Upper lobe of left lung (tissue), 6 donors: ENCODE results near the gene RAB40B. TPM values are rescaled to one million over a fixed set of nuclear protein-coding genes. Genes with fewer than 3 reads are reported as not detected.

ENCODE experiments used
- ATAC-seq, 2 donors: fragments of 200-7000 bp; cut with Tn5 transposase; one replicate each; pipeline ENCODE4 v1.9.1; 2022; ENCODE audit warnings: mild to moderate bottlenecking in 2 of 2, moderate library complexity in 2 of 2; ENCODE audit not compliant: low FRiP score in 2 of 2
- DNase-seq, 2 donors: peaks; one replicate each; pipeline ENCODE4 v3.0.0-alpha.2; 2019 to 2020
- H3K27ac ChIP-seq, 4 donors: fragments of 200-600 bp; sonication (generic); one replicate each; pipeline ENCODE4 v1.5.1; 2016 to 2019
- H3K27me3 ChIP-seq, 4 donors: fragments of 200-600 bp; sonication (generic); one replicate each; pipeline ENCODE4 v1.5.1; 2017 to 2019
- H3K36me3 ChIP-seq, 4 donors: fragments of 200-600 bp; sonication (generic); one replicate each; pipeline ENCODE4 v1.5.1; 2016 to 2019
- H3K4me1 ChIP-seq, 4 donors: fragments of 200-600 bp; sonication (generic); one replicate each; pipeline ENCODE4 v1.5.1; 2018 to 2019
- H3K4me3 ChIP-seq, 4 donors: fragments of 200-600 bp; sonication (generic); one replicate each; pipeline ENCODE4 v1.5.1; 2017 to 2019; ENCODE audit warnings: mild to moderate bottlenecking in 2 of 4, moderate library complexity in 1 of 4
- H3K9me3 ChIP-seq, 4 donors: fragments of 200-600 bp; sonication (generic); one replicate each; pipeline ENCODE4 v1.5.1; 2018 to 2019
- CTCF ChIP-seq, 6 experiments: fragments of 450-650 bp in 4 of 6; fragments of 200-600 bp in 2 of 6; sonication (generic) in 2 of 6; IDR thresholded peaks; one replicate each; pipeline ENCODE4 v1.5.1; 2016 to 2019; ENCODE audit warnings: antibody characterized with exemption in 6 of 6
- EP300 ChIP-seq, 4 donors: sonication (generic); formaldehyde crosslinking; IDR thresholded peaks; one replicate each; pipeline ENCODE4 v1.5.1; 2017; ENCODE audit warnings: antibody characterized with exemption in 4 of 4, control low read depth in 2 of 4
- POLR2A ChIP-seq, 4 donors: fragments of 450-650 bp; IDR thresholded peaks; one replicate each; pipeline ENCODE4 v1.5.1; 2016 to 2017; ENCODE audit warnings: antibody characterized with exemption in 4 of 4, mild to moderate bottlenecking in 2 of 4
- POLR2AphosphoS5 ChIP-seq, 2 donors: sonication (generic); formaldehyde crosslinking; IDR thresholded peaks; one replicate each; pipeline ENCODE4 v1.5.1; 2017; ENCODE audit warnings: antibody characterized with exemption in 2 of 2
- WGBS, 2 donors: methylation state at CpG; one replicate each; pipeline ENCODE4 v1.1.5; 2017 to 2018; 5-methylcytosine and 5-hydroxymethylcytosine counted together
- total RNA-seq, 6 donors: library from RNA; depleted of rRNA in 4 of 6; stranded (reverse); fragments of >200 nt in 4 of 6; gene quantifications; one replicate each; pipeline versions ENCODE4 v1.1.0 to v1.2.1, GENCODE V29; 2016 to 2021
- donor health status: DM: no; HTN: no; CAD: no; lungs with moderate emphysema.
- donor health status: DM: no; HTN: yes; CAD: no; lungs with severe emphysema.

RAB40B gene
- total RNA-seq, 6 donors from 2014 or later: 7.8 to 23.7 (median 11.4) TPM

GRCh38 chr17:82687375-82687861 lies 11.1 kb downstream of the RAB40B start:
- H3K27ac ChIP-seq: no peak overlapping the region
- 78 to 84% methylated on average over 10 of the region's 10 CpGs for WGBS, 2 donors
- H3K4me1 ChIP-seq: no peaks in the 10 kb centered on the region
- TF ChIP-seq EP300 (IDR thresholded peaks at IDR 0.05) (no peak), CTCF (IDR thresholded peaks at IDR 0.05) (no peak), POLR2AphosphoS5 (IDR thresholded peaks at IDR 0.05) (no peak), POLR2A (IDR thresholded peaks at IDR 0.05) (no peak)
- no peak overlapping the region for H3K4me3 ChIP-seq
- ATAC-seq (no peak), DNase-seq (peak in 1 of 2 donors; percentile 21)
- no peaks in the 10 kb centered on the region for H3K27me3 ChIP-seq
- H3K36me3 ChIP-seq: peaks cover 0 to 3% (median 0%) of the 10 kb centered on the region in 4 donors
- no peaks in the 10 kb centered on the region for H3K9me3 ChIP-seq

GRCh38 chr17:82686366-82687324 lies 11.9 kb downstream of the RAB40B start:
- H3K4me3 ChIP-seq: no peak overlapping the region
- no peaks in the 10 kb centered on the region for H3K9me3 ChIP-seq
- H3K4me1 ChIP-seq: no peaks in the 10 kb centered on the region
- H3K27ac ChIP-seq: no peak overlapping the region
- H3K36me3 ChIP-seq: peaks cover 0 to 2% (median 0%) of the 10 kb centered on the region in 4 donors
- peak in 1 of 2 donors; percentile 43 for ATAC-seq
- TF ChIP-seq CTCF (IDR thresholded peaks at IDR 0.05) (no peak), POLR2A (IDR thresholded peaks at IDR 0.05) (no peak), EP300 (IDR thresholded peaks at IDR 0.05) (no peak), POLR2AphosphoS5 (IDR thresholded peaks at IDR 0.05) (no peak)
- WGBS, 2 donors: 91 to 93% methylated on average over 17 to 19 of the region's 19 CpGs
- DNase-seq: no peak
- H3K27me3 ChIP-seq: no peaks in the 10 kb centered on the region

DNA sequence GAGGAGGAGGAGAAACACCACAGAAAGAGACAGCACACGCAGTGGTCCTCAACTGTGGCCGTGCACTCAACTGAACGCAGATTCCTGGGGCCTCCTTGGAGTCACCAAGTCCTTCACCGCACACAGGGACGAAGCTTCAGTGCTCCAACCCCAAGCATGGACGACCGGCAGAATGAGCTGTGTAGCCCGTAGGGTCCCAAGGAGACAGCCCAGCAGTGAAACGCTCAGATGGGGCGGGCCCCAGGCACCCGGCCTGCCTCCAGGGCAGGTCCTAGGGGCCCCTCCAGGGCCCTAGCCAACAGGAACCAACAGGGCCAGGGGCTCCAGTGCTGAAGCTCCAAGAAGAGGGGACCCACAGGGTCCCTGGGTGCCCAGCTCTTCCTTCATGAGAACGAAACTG lies 13.2 kb downstream of the RAB40B start:
- Histone ChIP-seq H3K9me3 (peaks cover 0 to 5% (median 0%) of the 10 kb centered on the region in 4 donors), H3K36me3 (no peaks in the 10 kb centered on the region), H3K27ac (no peak overlapping the region), H3K27me3 (no peaks in the 10 kb centered on the region), H3K4me1 (no peaks in the 10 kb centered on the region), H3K4me3 (no peak overlapping the region)
- 88 to 98% methylated on average over 6 to 9 of the region's 12 CpGs for WGBS, 2 donors
- DNase-seq: no peak
- TF ChIP-seq EP300 (IDR thresholded peaks at IDR 0.05) (no peak), CTCF (IDR thresholded peaks at IDR 0.05) (no peak), POLR2A (IDR thresholded peaks at IDR 0.05) (no peak), POLR2AphosphoS5 (IDR thresholded peaks at IDR 0.05) (no peak)
- ATAC-seq: no peak

DNA sequence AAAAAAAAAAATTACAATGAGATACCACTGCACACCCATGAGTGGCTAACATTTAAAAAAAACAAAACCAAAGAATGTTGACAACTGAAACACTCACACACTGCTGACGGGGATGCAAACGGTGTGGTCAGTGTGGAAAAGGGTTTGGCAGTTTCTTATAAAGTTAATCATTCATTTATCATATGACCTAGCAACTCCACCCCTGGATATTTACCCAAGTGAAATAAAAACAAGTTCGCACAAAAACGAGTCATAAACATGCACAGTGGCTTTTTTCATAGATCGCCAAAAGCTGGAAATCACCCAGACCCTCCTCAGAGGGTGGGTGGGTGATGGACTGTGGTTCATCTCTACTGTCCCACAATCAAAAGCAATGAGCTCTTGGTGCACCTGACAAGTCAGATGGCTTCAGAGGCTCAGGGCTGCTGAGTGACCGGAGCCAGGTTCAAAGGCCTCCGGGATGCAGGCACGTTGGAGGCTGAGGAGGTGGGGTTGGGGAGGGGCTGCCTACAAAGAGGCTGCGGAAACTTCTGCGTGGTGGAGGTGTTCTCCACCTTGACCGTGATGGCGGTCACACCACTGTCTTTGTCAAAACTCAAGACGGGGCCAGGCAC lies 14.2 kb downstream of the RAB40B start:
- Histone ChIP-seq H3K9me3 (peaks cover 0 to 5% (median 0%) of the 10 kb centered on the region in 4 donors), H3K4me1 (no peaks in the 10 kb centered on the region), H3K27me3 (no peaks in the 10 kb centered on the region), H3K27ac (no peak overlapping the region), H3K36me3 (no peaks in the 10 kb centered on the region), H3K4me3 (no peak overlapping the region)
- ATAC-seq: no peak
- no peak for TF ChIP-seq CTCF (IDR thresholded peaks at IDR 0.05)
- TF ChIP-seq POLR2A (IDR thresholded peaks at IDR 0.05): no peak
- TF ChIP-seq POLR2AphosphoS5 (IDR thresholded peaks at IDR 0.05): no peak
- TF ChIP-seq EP300 (IDR thresholded peaks at IDR 0.05): no peak
- no peak for DNase-seq
- WGBS, 2 donors: 80 to 84% methylated on average over 6 to 13 of the region's 13 CpGs
